K562 (cell line): ENCODE data around the gene INPP5E. TPM values are rescaled to one million over a fixed set of nuclear protein-coding genes. Genes with fewer than 3 reads are reported as not detected.

Source experiments
- CBFB ChIP-seq: sonication (generic); formaldehyde crosslinking; IDR thresholded peaks from 2 replicates; pipeline ENCODE4 v1.4.0; 2020; ENCODE audit warnings: mild to moderate bottlenecking, missing genetic modification reagents
- FOXM1 ChIP-seq, 2 experiments: fragments of 450-650 bp in 1 of 2; sonication (generic) in 1 of 2; formaldehyde crosslinking in 1 of 2; IDR thresholded peaks; 2 replicates each; pipeline versions ENCODE4 v1.6.1 to v1.9.0; 2017 to 2022; ENCODE audit warnings: low read depth in 2 of 2, mild to moderate bottlenecking in 2 of 2, missing genetic modification reagents in 1 of 2, moderate library complexity in 1 of 2
- GATA2 ChIP-seq: sonication (generic); formaldehyde crosslinking; IDR thresholded peaks from 2 replicates; pipeline ENCODE4 v1.4.0; 2020; ENCODE audit warnings: mild to moderate bottlenecking, missing genetic modification reagents
- HDAC1 ChIP-seq, 2 experiments: fragments of 450-650 bp; IDR thresholded peaks; 2 replicates each; pipeline ENCODE4 v1.6.1; 2016 to 2017; ENCODE audit warnings: inconsistent platforms in 1 of 2, mild to moderate bottlenecking in 1 of 2, moderate library complexity in 1 of 2
- KDM5B ChIP-seq: fragments of 200-600 bp; sonication (generic); IDR thresholded peaks from 2 replicates; pipeline ENCODE4 v1.6.1; 2012; ENCODE audit warnings: low read depth, mild to moderate bottlenecking, moderate library complexity, low read length, control low read depth, inconsistent platforms; ENCODE audit not compliant: insufficient replicate concordance
- MTA2 ChIP-seq: fragments of 450-650 bp; IDR thresholded peaks from 2 replicates; pipeline ENCODE4 v1.6.1; 2016; ENCODE audit warnings: low read depth
- PHF8 ChIP-seq: fragments of 200-600 bp; sonication (generic); IDR thresholded peaks from 2 replicates; pipeline ENCODE4 v1.6.1; 2012; ENCODE audit warnings: mixed run types, mild to moderate bottlenecking, inconsistent platforms, low read length, moderate library complexity, borderline replicate concordance
- POLR2B ChIP-seq: fragments of 450-650 bp; IDR thresholded peaks from 2 replicates; pipeline ENCODE4 v1.6.1; 2018; ENCODE audit warnings: low read depth; ENCODE audit not compliant: partially characterized antibody
- POLR2G ChIP-seq: fragments of 200-400 bp; formaldehyde crosslinking; IDR thresholded peaks from 2 replicates; pipeline ENCODE4 v1.6.1; 2017; ENCODE audit warnings: low read depth, mild to moderate bottlenecking, antibody characterized with exemption, low read length, moderate library complexity
- PTTG1 ChIP-seq: fragments of 450-650 bp; IDR thresholded peaks from 2 replicates; pipeline ENCODE4 v1.6.1; 2016; ENCODE audit warnings: low read depth, mild to moderate bottlenecking, missing genetic modification characterization, missing compliant biosample characterization
- RBFOX2 ChIP-seq: fragments of 200-400 bp; formaldehyde crosslinking; IDR thresholded peaks from 2 replicates; pipeline ENCODE4 v1.6.1; 2017; ENCODE audit warnings: low read depth, mild to moderate bottlenecking, low read length, moderate library complexity
- SAP30 ChIP-seq: fragments of 200-600 bp; sonication (generic); IDR thresholded peaks from 2 replicates; pipeline ENCODE4 v1.6.1; 2012; ENCODE audit warnings: borderline replicate concordance, low read depth, mild to moderate bottlenecking, moderate library complexity, low read length, control low read depth, inconsistent platforms; ENCODE audit not compliant: insufficient read depth, poor library complexity, severe bottlenecking
- SIN3B ChIP-seq: fragments of 450-650 bp; IDR thresholded peaks from 2 replicates; pipeline ENCODE4 v1.6.1; 2017; ENCODE audit warnings: low read depth, mild to moderate bottlenecking, moderate library complexity
- TEAD4 ChIP-seq, 2 experiments: sonication (generic) in 1 of 2; formaldehyde crosslinking in 1 of 2; IDR thresholded peaks; 2 replicates each; pipeline versions ENCODE4 v1.6.1 to v1.8.0; 2012 to 2022; ENCODE audit warnings: borderline replicate concordance in 1 of 2, inconsistent platforms in 1 of 2, low read length in 1 of 2, mild to moderate bottlenecking in 1 of 2, missing genetic modification reagents in 1 of 2
- ZFP36 ChIP-seq: fragments of 150-350 bp; IDR thresholded peaks from 2 replicates; pipeline ENCODE4 v1.6.1; 2018; ENCODE audit warnings: low read length, low read depth; ENCODE audit not compliant: partially characterized antibody
- ZNF561 ChIP-seq: fragments of 450-650 bp; formaldehyde crosslinking; conservative IDR thresholded peaks from 2 replicates; pipeline ENCODE4 v1.4.0; 2020; ENCODE audit warnings: mild to moderate bottlenecking, moderate library complexity
- polyA plus RNA-seq, 8 experiments: library from polyadenylated mRNA; depleted of rRNA in 4 of 8; stranded (reverse) in 5 of 8; unstranded in 3 of 8; fragments of >200 nt; fragmentation: Nextera tagmentation in 2 of 8; fragmentation: Illumina TruSeq in 1 of 8; extraction: Ambion mirVana in 2 of 8; extraction: Trizol in 1 of 8; gene quantifications; 2 replicates each; pipeline versions ENCODE4 v1.2.1 to v1.2.3, GENCODE V29; 2011 to 2014; ENCODE audit warnings: inconsistent platforms in 1 of 8, missing spikeins in 1 of 8
- total RNA-seq, 7 experiments: library from RNA; depleted of rRNA in 6 of 7; stranded (reverse); fragments of >200 nt in 6 of 7; fragmentation: Illumina TruSeq in 2 of 7; extraction: Trizol in 2 of 7; gene quantifications; 2 replicates each; pipeline versions ENCODE4 v1.2.1 to v1.2.3, GENCODE V29; 2011 to 2021; ENCODE audit warnings: low replicate concordance in 1 of 7
- TF ChIP-seq, protein P1 (sequence below): fragments of 250-450 bp; sonication (Bioruptor Pico); IDR thresholded peaks from 2 replicates; pipeline ENCODE4 v1.4.0; 2020; ENCODE audit warnings: mild to moderate bottlenecking, moderate library complexity, borderline replicate concordance

Gene INPP5E
- total and polyA plus RNA-seq, 9 of the 15 experiments (the other 6 are each of a cell fraction or from before 2014, with no cell fraction given) = 0.38 to 17.4 (median 4.9) TPM

DNA sequence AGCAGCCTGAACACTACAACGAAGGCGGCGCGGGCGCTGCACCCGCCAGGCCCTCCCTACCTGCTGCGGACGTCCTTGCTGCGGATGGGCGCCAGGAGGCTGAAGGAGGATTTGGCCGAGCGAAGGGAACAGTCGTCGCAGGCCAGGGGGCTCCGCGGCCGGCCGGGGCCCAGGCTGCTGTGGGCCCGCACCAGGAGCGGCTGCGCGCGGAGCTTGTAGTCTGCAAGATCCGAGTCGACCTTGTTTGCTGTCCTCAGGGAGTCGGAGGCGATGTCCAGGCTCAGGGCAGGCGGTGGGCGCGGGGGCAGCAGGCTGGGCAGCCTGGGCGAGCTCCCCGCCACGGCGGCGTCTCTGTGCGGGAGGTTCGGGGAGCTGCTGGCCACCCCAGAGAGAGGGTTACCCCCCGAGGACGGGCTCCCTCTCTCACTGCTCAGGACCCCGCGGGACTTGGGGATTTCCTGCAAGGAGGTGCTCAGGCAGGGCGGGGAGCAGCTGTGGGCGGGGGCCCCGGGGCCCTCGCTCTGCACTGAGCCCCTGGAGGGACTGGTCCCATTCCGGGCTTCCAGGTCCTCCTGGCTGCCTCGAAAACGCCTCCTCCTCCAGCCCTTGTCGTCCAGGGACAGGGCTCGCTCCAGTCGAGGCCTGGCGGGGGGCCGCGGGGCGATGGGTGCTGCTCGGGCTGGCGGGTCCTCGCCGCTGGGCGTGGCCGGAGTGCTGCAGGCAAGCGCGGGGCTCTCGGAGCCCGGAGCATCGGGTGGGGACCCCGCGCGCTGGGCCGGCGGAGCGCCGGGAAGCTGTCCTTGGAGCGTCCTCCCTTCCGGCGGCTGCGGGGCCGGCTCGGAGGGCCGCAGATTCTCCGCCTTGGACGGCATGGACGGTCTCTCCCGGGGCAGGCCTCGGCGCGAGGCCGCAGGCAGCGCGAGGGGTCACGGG lies 831 bp downstream of the INPP5E start (continued):
- TF ChIP-seq ZNF561 (CRISPR knock-in tag) (no peak), RBFOX2 (peak; percentile 38; the same call in 1 of the 2 replicates), CBFB (CRISPR knock-in tag) (0 out of 2 replicates have a peak, but pooled peaks have one; percentile 66), PTTG1 (tag) (no peak), HDAC1 (IDR thresholded peaks at IDR 0.05) (peak in 1 of 2 experiments; percentile 20; a peak in 1 of 4 replicates), POLR2G (peak; percentile 84; the same call in 1 of the 2 replicates), KDM5B (peak; percentile 9), POLR2B (no peak), SAP30 (peak; percentile 46), MTA2 (no peak), GATA2 (CRISPR knock-in tag) (no peak), ZFP36 (no peak), TEAD4 (IDR thresholded peaks at IDR 0.05; ENCODE audit: low read length) (no peak), TEAD4 (CRISPR knock-in tag; IDR thresholded peaks at IDR 0.05; ENCODE audit: borderline replicate concordance) (0 out of 2 replicates have a peak, but pooled peaks have one; percentile 12), SIN3B (no peak), FOXM1 (IDR thresholded peaks at IDR 0.05; ENCODE audit: low read depth) (no peak), FOXM1 (CRISPR knock-in tag; IDR thresholded peaks at IDR 0.05; ENCODE audit: low read depth) (no peak), PHF8 (no peak)
- TF ChIP-seq, protein P1, sequence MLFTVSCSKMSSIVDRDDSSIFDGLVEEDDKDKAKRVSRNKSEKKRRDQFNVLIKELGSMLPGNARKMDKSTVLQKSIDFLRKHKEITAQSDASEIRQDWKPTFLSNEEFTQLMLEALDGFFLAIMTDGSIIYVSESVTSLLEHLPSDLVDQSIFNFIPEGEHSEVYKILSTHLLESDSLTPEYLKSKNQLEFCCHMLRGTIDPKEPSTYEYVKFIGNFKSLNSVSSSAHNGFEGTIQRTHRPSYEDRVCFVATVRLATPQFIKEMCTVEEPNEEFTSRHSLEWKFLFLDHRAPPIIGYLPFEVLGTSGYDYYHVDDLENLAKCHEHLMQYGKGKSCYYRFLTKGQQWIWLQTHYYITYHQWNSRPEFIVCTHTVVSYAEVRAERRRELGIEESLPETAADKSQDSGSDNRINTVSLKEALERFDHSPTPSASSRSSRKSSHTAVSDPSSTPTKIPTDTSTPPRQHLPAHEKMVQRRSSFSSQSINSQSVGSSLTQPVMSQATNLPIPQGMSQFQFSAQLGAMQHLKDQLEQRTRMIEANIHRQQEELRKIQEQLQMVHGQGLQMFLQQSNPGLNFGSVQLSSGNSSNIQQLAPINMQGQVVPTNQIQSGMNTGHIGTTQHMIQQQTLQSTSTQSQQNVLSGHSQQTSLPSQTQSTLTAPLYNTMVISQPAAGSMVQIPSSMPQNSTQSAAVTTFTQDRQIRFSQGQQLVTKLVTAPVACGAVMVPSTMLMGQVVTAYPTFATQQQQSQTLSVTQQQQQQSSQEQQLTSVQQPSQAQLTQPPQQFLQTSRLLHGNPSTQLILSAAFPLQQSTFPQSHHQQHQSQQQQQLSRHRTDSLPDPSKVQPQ (CRISPR knock-in tag) = no peak
- TF ChIP-seq, all 486 proteins: peak for 23
